Activated naive CD4-positive, alpha-beta T cell treated with anti-CD3 and anti-CD28 coated beads for 36 hours (primary cell): ENCODE results near the gene RASGRP4. TPM values are rescaled to one million over a fixed set of nuclear protein-coding genes. Genes with fewer than 3 reads are reported as not detected.
A peak's percentile ranks its signal among the peaks of the same experiment; 100 is the strongest.
"Not testable (repeated sequence)": the region's sequence is repeated elsewhere in the genome, so short reads cannot be mapped to it uniquely, and the experiment has no call there.

Source experiments
- CTCF ChIA-PET: fragments of 350-600 bp; sonication (Branson Sonifier 250); formaldehyde crosslinking; loops from one replicate; lab custom pipeline; 2021; ENCODE audit warnings: antibody characterized with exemption; lab: Charles Lee
- DNase-seq: peaks from one replicate; pipeline ENCODE4 v3.0.0-alpha.2; 2020
- H3K27ac Mint-ChIP-seq: one replicate; pipeline ENCODE4 v1.8.0; 2021; ENCODE audit warnings: mild to moderate bottlenecking, mixed read lengths
- H3K27me3 Mint-ChIP-seq: one replicate; pipeline ENCODE4 v1.8.0; 2021; ENCODE audit warnings: low read depth, mixed read lengths
- H3K36me3 Mint-ChIP-seq: one replicate; pipeline ENCODE4 v1.8.0; 2021; ENCODE audit warnings: low read depth, mixed read lengths
- H3K4me1 Mint-ChIP-seq: one replicate; pipeline ENCODE4 v1.8.0; 2021; ENCODE audit warnings: low read depth, mixed read lengths
- H3K4me3 Mint-ChIP-seq: one replicate; pipeline ENCODE4 v1.8.0; 2021; ENCODE audit warnings: mild to moderate bottlenecking, moderate library complexity, mixed read lengths
- H3K9me3 Mint-ChIP-seq: one replicate; pipeline ENCODE4 v1.8.0; 2021; ENCODE audit warnings: mixed read lengths
- intact Hi-C: fragments of 100-400 bp; cut with micrococcal nuclease; formaldehyde crosslinking; loops from one replicate; pipeline ENCODE4 v1.15.1; 2023
- total RNA-seq, 2 experiments: library from RNA; stranded (reverse); gene quantifications; one replicate each; pipeline ENCODE4 v1.2.3, GENCODE V29; 2021

RASGRP4 gene
- total RNA-seq, 2 experiments from 2014 or later = 0.30 to 0.41 TPM

GRCh38 chr19:38442736-38443135 is 16.7 kb upstream of the RASGRP4 start:
- no peaks in the 10 kb centered on the region for H3K36me3 Mint-ChIP-seq
- no peak overlapping the region for H3K4me3 Mint-ChIP-seq
- peaks cover 10% of the 10 kb centered on the region for H3K27me3 Mint-ChIP-seq
- H3K4me1 Mint-ChIP-seq = no peaks in the 10 kb centered on the region
- intact Hi-C loops = no loop called here
- no peak for DNase-seq
- no peak overlapping the region for H3K27ac Mint-ChIP-seq
- CTCF ChIA-PET = no interaction called here
- no peaks in the 10 kb centered on the region for H3K9me3 Mint-ChIP-seq

- no peaks in the 10 kb centered on the region for H3K36me3 Mint-ChIP-seq
- intact Hi-C loops = loop anchor here (1.0 kb wide), 1 partner anchor 40 kb away; no protein-coding TSS in a partner anchor
- H3K4me3 Mint-ChIP-seq = no peak overlapping the region
- H3K27ac Mint-ChIP-seq = no peak overlapping the region
- H3K4me1 Mint-ChIP-seq = no peaks in the 10 kb centered on the region
- H3K27me3 Mint-ChIP-seq = peaks cover 15% of the 10 kb centered on the region
- CTCF ChIA-PET = no interaction called here
- H3K9me3 Mint-ChIP-seq = no peaks in the 10 kb centered on the region
- peak; percentile 32 for DNase-seq
Observed at GRCh38 chr19:38441657-38442348, 15.8 kb upstream of the RASGRP4 start.

GRCh38 chr19:38440592-38440991 is 14.6 kb upstream of the RASGRP4 start:
- Mint-ChIP-seq H3K4me3 (no peak overlapping the region), H3K4me1 (no peaks in the 10 kb centered on the region), H3K27ac (no peak overlapping the region), H3K36me3 (no peaks in the 10 kb centered on the region), H3K9me3 (no peaks in the 10 kb centered on the region), H3K27me3 (peaks cover 17% of the 10 kb centered on the region)
- CTCF ChIA-PET = interaction anchor here (1.5 kb wide), 1 partner anchor 38 kb away, joined by 5 read pairs; the partner anchor contains the start of gene FAM98C
- no peak for DNase-seq
- intact Hi-C loops = no loop called here

- CTCF ChIA-PET = no interaction called here
- DNase-seq = no peak
- Mint-ChIP-seq H3K27ac (no peak overlapping the region), H3K27me3 (peaks cover 30% of the 10 kb centered on the region), H3K9me3 (no peaks in the 10 kb centered on the region), H3K4me3 (no peak overlapping the region), H3K4me1 (peaks cover 8% of the 10 kb centered on the region), H3K36me3 (no peaks in the 10 kb centered on the region)
- intact Hi-C loops = no loop called here
Observed at GRCh38 chr19:38437917-38438316, 11.9 kb upstream of the RASGRP4 start.

- H3K4me1 Mint-ChIP-seq = peaks cover 8% of the 10 kb centered on the region
- CTCF ChIA-PET = interaction anchor here (0.6 kb wide), 1 partner anchor 35 kb away, joined by 3 read pairs; the partner anchor contains the start of gene FAM98C
- H3K4me3 Mint-ChIP-seq = no peak overlapping the region
- H3K9me3 Mint-ChIP-seq = no peaks in the 10 kb centered on the region
- DNase-seq = no peak
- no peaks in the 10 kb centered on the region for H3K36me3 Mint-ChIP-seq
- intact Hi-C loops = no loop called here
- H3K27me3 Mint-ChIP-seq = peaks cover 30% of the 10 kb centered on the region
- no peak overlapping the region for H3K27ac Mint-ChIP-seq
Observed at GRCh38 chr19:38437295-38437694, 11.3 kb upstream of the RASGRP4 start.

- Mint-ChIP-seq H3K27me3 (peaks cover 25% of the 10 kb centered on the region), H3K36me3 (no peaks in the 10 kb centered on the region), H3K4me1 (peaks cover 10% of the 10 kb centered on the region), H3K27ac (no peak overlapping the region), H3K9me3 (no peaks in the 10 kb centered on the region), H3K4me3 (no peak overlapping the region)
- intact Hi-C loops = no loop called here
- no peak for DNase-seq
- CTCF ChIA-PET = no interaction called here
Observed at GRCh38 chr19:38434549-38435051, 8.6 kb upstream of the RASGRP4 start.

- no peaks in the 10 kb centered on the region for H3K9me3 Mint-ChIP-seq
- H3K36me3 Mint-ChIP-seq = no peaks in the 10 kb centered on the region
- peak within 1 kb of the TSS; percentile 30 for H3K4me3 Mint-ChIP-seq
- H3K27me3 Mint-ChIP-seq = peaks cover 25% of the 10 kb centered on the region
- CTCF ChIA-PET = no interaction called here
- peaks cover 19% of the 10 kb centered on the region for H3K4me1 Mint-ChIP-seq
- H3K27ac Mint-ChIP-seq = no peak within 1 kb of the TSS
- intact Hi-C loops = no loop called here
- peak; percentile 56 for DNase-seq
Observed at GRCh38 chr19:38433268-38433733, 7.3 kb upstream of the RASGRP4 start, which contains the start of gene RYR1. RYR1 (plus strand) TSS chr19:38433691; CDS start chr19:38433830, 139 bp downstream.

- Mint-ChIP-seq H3K4me3 (no peak overlapping the region), H3K4me1 (peaks cover 36% of the 10 kb centered on the region), H3K27ac (no peak overlapping the region), H3K36me3 (no peaks in the 10 kb centered on the region), H3K27me3 (peaks cover 13% of the 10 kb centered on the region), H3K9me3 (no peaks in the 10 kb centered on the region)
- intact Hi-C loops = no loop called here
- DNase-seq = no peak
- CTCF ChIA-PET = no interaction called here
Observed at GRCh38 chr19:38430931-38431330, 4.9 kb upstream of the RASGRP4 start.

GRCh38 chr19:38429811-38430156 is 3.8 kb upstream of the RASGRP4 start:
- DNase-seq = no peak
- intact Hi-C loops = loop anchor here (5.0 kb wide), 1 partner anchor 188 kb away; the partner anchor contains the start of genes EIF3K and MAP4K1
- CTCF ChIA-PET = no interaction called here
- Mint-ChIP-seq H3K9me3 (no peaks in the 10 kb centered on the region), H3K27me3 (peaks cover 10% of the 10 kb centered on the region), H3K4me3 (no peak overlapping the region), H3K4me1 (peaks cover 39% of the 10 kb centered on the region), H3K36me3 (no peaks in the 10 kb centered on the region), H3K27ac (peak overlapping the region; percentile 87)

GRCh38 chr19:38429055-38429810 is 3.2 kb upstream of the RASGRP4 start:
- Mint-ChIP-seq H3K9me3 (no peaks in the 10 kb centered on the region), H3K36me3 (no peaks in the 10 kb centered on the region), H3K4me3 (peak overlapping the region; percentile 14), H3K27ac (peak overlapping the region; percentile 87), H3K4me1 (peaks cover 37% of the 10 kb centered on the region), H3K27me3 (peaks cover 8% of the 10 kb centered on the region)
- CTCF ChIA-PET = interaction anchor here (1.1 kb wide), 1 partner anchor 449 kb away, joined by 3 read pairs; no protein-coding TSS in a partner anchor
- peak; percentile 62 for DNase-seq
- intact Hi-C loops = loop anchor here (5.0 kb wide), 1 partner anchor 188 kb away; the partner anchor contains the start of genes EIF3K and MAP4K1

GRCh38 chr19:38427035-38427677 is 1.1 kb upstream of the RASGRP4 start:
- H3K4me1 Mint-ChIP-seq = peaks cover 31% of the 10 kb centered on the region
- not testable (repeated sequence) for H3K9me3 Mint-ChIP-seq, H3K4me3 Mint-ChIP-seq, H3K27me3 Mint-ChIP-seq, H3K36me3 Mint-ChIP-seq
- H3K27ac Mint-ChIP-seq = peak overlapping the region; percentile 83
- intact Hi-C loops = loop anchor here (2.0 to 5.0 kb wide), 3 partner anchors 24 to 228 kb away; partner anchors contain the start of genes EIF3K, FAM98C and MAP4K1
- CTCF ChIA-PET = interaction anchor here (0.6 to 2.0 kb wide), 2 partner anchors 24 to 210 kb away, joined by 3 to 6 read pairs; partner anchors contain the start of gene FAM98C
- peak; percentile 83 for DNase-seq
